Measurements from ENCODE around the gene PRR33.
A peak's percentile ranks its signal among the peaks of the same experiment; 100 is the strongest.

PRR33 gene

DNA sequence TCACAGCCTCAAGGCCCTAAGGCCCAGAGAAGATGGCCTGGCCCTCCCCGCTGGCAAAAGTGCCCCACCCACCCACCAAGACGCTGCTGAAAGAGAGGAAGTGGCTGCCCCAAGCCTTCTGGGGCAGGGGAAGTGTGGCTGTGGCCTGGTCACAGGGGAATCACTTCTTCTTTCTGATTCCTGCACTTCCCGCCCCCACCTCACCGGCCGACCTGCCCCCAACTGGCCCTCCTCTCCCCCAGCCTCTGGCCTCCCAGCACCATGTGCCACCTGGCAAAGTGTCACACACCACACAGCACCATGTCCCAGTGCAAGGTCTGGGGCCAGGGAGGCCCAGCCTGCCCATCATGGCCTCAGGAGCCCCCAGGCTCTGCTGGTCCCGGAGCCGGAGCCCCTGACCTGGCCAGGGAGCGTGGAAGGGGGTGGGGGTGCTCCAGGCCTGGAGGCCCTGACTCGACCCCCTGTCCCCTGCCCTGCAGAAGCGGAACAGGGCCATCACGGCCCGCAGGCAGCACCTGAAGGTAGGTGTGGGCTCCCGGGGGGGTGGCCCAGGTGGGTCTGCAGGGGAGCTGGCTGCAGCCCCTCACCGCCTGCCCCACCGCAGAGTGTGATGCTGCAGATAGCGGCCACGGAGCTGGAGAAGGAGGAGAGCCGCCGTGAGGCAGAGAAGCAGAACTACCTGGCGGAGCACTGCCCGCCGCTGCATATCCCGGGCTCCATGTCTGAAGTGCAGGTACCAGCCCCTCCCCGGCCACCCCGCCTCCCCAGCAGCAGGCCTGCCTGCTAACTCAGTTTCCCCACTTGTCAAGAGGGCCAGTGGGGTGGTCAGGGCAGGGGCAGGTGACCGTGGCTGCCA lies 51.5 kb downstream of the PRR33 start:
- 87% methylated on average over 20 of the region's 26 CpGs for WGBS
- no peak for DNase-seq
- Histone ChIP-seq H2BK15ac (ENCODE audit: low read depth, poor library complexity, severe bottlenecking) (peak overlapping the region; percentile 73), H3K18ac (ENCODE audit: low read depth in 1 of 2, low read length in 2 of 2) (no peak overlapping the region), H2BK12ac (ENCODE audit: low read length in 2 of 2) (peak overlapping the region in 1 of 2 experiments; percentile 81), H3K79me1 (replicated peaks; ENCODE audit: low read length, poor library complexity, severe bottlenecking) (no peaks in the 10 kb centered on the region), H3K4me3 (ENCODE audit: insufficient read depth in 1 of 2, low read depth in 1 of 2, low read length in 2 of 2) (no peak overlapping the region), H2BK120ac (ENCODE audit: low read depth, low read length) (no peak overlapping the region), H3K23ac (ENCODE audit: low read length in 2 of 2) (no peak overlapping the region), H3K27me3 (ENCODE audit: control insufficient read depth in 1 of 2, insufficient read depth in 1 of 2, low read length in 2 of 2) (peaks cover 3 to 9% of the 10 kb centered on the region in 2 experiments), H3K27ac (ENCODE audit: low read length, poor library complexity, severe bottlenecking) (no peak overlapping the region), H3K14ac (ENCODE audit: low read length in 2 of 2) (no peak overlapping the region), H3K4me1 (ENCODE audit: control insufficient read depth, insufficient read depth, low read depth, low read length) (peaks cover 24% of the 10 kb centered on the region), H3K36me3 (ENCODE audit: control insufficient read depth in 1 of 2, insufficient read depth in 2 of 2, low read depth in 1 of 2, low read length in 2 of 2) (no peaks in the 10 kb centered on the region), H3K4me2 (ENCODE audit: low read length, poor library complexity, severe bottlenecking) (no peak overlapping the region), H4K91ac (ENCODE audit: low read length) (peak overlapping the region; percentile 81), H3K4ac (ENCODE audit: low read depth in 1 of 2, low read length in 2 of 2) (no peak overlapping the region), H4K8ac (ENCODE audit: low read length) (no peak overlapping the region), H3K9me3 (ENCODE audit: control insufficient read depth, low read length) (no peaks in the 10 kb centered on the region), H2AFZ (ENCODE audit: low read depth, low read length) (no peak overlapping the region), H2BK5ac (ENCODE audit: low read depth, low read length, poor library complexity, severe bottlenecking) (no peak overlapping the region), H2AK5ac (ENCODE audit: low read length, severe bottlenecking) (peak overlapping the region; percentile 17), H3K9ac (ENCODE audit: low read length) (no peak overlapping the region)

DNA sequence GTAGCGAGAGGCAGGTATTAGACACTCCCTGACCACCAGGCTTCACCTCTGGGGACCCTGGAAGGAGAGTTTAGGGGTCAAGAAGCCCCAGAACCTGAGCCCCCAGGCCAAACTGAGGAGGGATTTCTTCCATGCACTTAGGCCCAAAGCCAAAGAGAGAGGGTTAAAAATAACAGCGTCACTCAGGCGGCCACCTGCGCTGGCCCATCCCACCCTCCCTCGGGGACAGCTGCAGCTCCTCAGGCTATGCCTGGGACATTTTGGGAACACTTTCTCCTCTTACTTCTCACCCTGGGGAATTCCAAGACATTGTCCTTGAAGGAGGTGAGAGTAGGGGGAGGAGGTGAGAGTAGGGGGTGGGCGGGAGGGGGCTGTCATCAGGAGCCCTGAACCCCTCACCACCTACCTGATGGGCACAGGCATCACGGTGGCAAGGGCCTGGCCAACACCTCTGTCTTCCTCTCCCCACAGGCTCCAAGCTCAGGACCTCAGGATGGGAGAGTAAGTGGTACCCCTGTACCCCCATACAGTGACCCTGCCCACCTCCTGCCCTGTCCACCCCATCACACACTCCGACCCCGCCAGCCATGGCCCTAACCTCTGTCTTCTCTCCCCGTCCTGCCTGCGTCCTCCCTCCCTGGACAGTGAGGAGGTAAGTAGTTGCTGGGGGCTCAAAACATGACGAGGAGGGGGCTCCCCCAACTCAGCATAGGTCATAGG lies 52.3 kb downstream of the PRR33 start:
- Histone ChIP-seq H3K4me2 (ENCODE audit: low read length, poor library complexity, severe bottlenecking) (no peak overlapping the region), H3K9ac (ENCODE audit: low read length) (no peak overlapping the region), H2BK5ac (ENCODE audit: low read depth, low read length, poor library complexity, severe bottlenecking) (no peak overlapping the region), H3K36me3 (ENCODE audit: control insufficient read depth in 1 of 2, insufficient read depth in 2 of 2, low read depth in 1 of 2, low read length in 2 of 2) (no peaks in the 10 kb centered on the region), H2AFZ (ENCODE audit: low read depth, low read length) (no peak overlapping the region), H3K4me3 (ENCODE audit: insufficient read depth in 1 of 2, low read depth in 1 of 2, low read length in 2 of 2) (no peak overlapping the region), H4K8ac (ENCODE audit: low read length) (no peak overlapping the region), H3K79me1 (replicated peaks; ENCODE audit: low read length, poor library complexity, severe bottlenecking) (no peaks in the 10 kb centered on the region), H3K4ac (ENCODE audit: low read depth in 1 of 2, low read length in 2 of 2) (no peak overlapping the region), H3K23ac (ENCODE audit: low read length in 2 of 2) (no peak overlapping the region), H2BK120ac (ENCODE audit: low read depth, low read length) (no peak overlapping the region), H2BK15ac (ENCODE audit: low read depth, poor library complexity, severe bottlenecking) (peak overlapping the region; percentile 73), H3K27ac (ENCODE audit: low read length, poor library complexity, severe bottlenecking) (no peak overlapping the region), H3K9me3 (ENCODE audit: control insufficient read depth, low read length) (no peaks in the 10 kb centered on the region), H3K4me1 (ENCODE audit: control insufficient read depth, insufficient read depth, low read depth, low read length) (peaks cover 24% of the 10 kb centered on the region), H3K27me3 (ENCODE audit: control insufficient read depth in 1 of 2, insufficient read depth in 1 of 2, low read length in 2 of 2) (peaks cover 0 to 5% of the 10 kb centered on the region in 2 experiments), H3K18ac (ENCODE audit: low read depth in 1 of 2, low read length in 2 of 2) (no peak overlapping the region), H2AK5ac (ENCODE audit: low read length, severe bottlenecking) (peak overlapping the region; percentile 17), H2BK12ac (ENCODE audit: low read length in 2 of 2) (peak overlapping the region in 1 of 2 experiments; percentile 29), H3K14ac (ENCODE audit: low read length in 2 of 2) (no peak overlapping the region), H4K91ac (ENCODE audit: low read length) (peak overlapping the region; percentile 70)
- WGBS, result 91% methylated on average over 9 of the region's 12 CpGs
- no peak for DNase-seq

DNA sequence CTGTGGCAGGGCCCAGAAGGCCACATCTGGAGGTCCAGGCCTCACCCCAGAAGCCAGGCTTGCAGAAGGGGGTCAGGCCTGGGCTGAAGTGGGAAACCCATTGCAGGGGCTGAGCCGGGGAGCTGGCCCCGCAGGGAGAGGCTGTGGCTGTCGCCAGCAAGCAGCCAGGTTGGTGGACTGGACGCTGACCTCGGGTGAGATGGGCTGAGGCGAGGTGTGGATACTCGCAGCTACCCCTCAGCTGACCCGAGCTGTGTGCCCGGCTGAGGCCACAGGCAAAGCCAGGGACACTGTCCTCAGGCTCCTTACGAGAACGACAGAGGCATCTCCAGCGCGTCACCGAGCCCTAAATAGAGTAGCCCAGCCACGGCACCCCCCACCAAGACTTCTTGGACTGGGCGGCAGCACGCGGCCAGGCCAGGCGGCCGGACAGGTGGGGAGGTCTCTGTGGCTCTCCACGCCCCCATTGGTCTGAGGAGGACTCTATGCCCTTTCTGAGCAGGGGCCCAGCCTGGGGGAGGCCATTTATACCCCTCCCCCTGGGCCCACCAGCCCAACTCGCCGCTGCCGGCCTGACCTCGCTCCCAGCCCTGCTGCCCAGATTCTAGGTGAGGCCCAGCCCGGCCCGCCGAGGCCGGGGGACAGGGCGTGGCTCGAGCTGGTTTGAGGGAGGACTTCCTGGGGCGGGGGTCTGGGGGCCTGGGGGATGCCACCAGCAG lies 53.1 kb downstream of the PRR33 start, which contains the start of gene TNNI2:
TNNI2 (plus strand) TSS at position 556 of the 719 bp plus-strand sequence. CDS start 716 bp downstream, outside the sequence.
- Histone ChIP-seq H2BK12ac (ENCODE audit: low read length in 2 of 2) (peak within 1 kb of the TSS in 1 of 2 experiments; percentile 29), H3K27ac (ENCODE audit: low read length, poor library complexity, severe bottlenecking) (no peak within 1 kb of the TSS), H3K9ac (ENCODE audit: low read length) (no peak within 1 kb of the TSS), H3K14ac (ENCODE audit: low read length in 2 of 2) (no peak within 1 kb of the TSS), H3K4me2 (ENCODE audit: low read length, poor library complexity, severe bottlenecking) (no peak within 1 kb of the TSS), H2BK15ac (ENCODE audit: low read depth, poor library complexity, severe bottlenecking) (peak within 1 kb of the TSS; percentile 88), H2BK120ac (ENCODE audit: low read depth, low read length) (no peak within 1 kb of the TSS), H3K23ac (ENCODE audit: low read length in 2 of 2) (no peak within 1 kb of the TSS), H3K36me3 (ENCODE audit: control insufficient read depth in 1 of 2, insufficient read depth in 2 of 2, low read depth in 1 of 2, low read length in 2 of 2) (no peaks in the 10 kb centered on the region), H3K4ac (ENCODE audit: low read depth in 1 of 2, low read length in 2 of 2) (peak within 1 kb of the TSS in 1 of 2 experiments; percentile 42), H2AFZ (ENCODE audit: low read depth, low read length) (no peak within 1 kb of the TSS), H4K91ac (ENCODE audit: low read length) (peak within 1 kb of the TSS; percentile 81), H2AK5ac (ENCODE audit: low read length, severe bottlenecking) (peak within 1 kb of the TSS; percentile 17), H3K4me3 (ENCODE audit: insufficient read depth in 1 of 2, low read depth in 1 of 2, low read length in 2 of 2) (no peak within 1 kb of the TSS), H3K79me1 (replicated peaks; ENCODE audit: low read length, poor library complexity, severe bottlenecking) (no peaks in the 10 kb centered on the region), H2BK5ac (ENCODE audit: low read depth, low read length, poor library complexity, severe bottlenecking) (no peak within 1 kb of the TSS), H3K4me1 (ENCODE audit: control insufficient read depth, insufficient read depth, low read depth, low read length) (peaks cover 29% of the 10 kb centered on the region), H3K9me3 (ENCODE audit: control insufficient read depth, low read length) (no peaks in the 10 kb centered on the region), H3K27me3 (ENCODE audit: control insufficient read depth in 1 of 2, insufficient read depth in 1 of 2, low read length in 2 of 2) (peaks cover 0 to 8% of the 10 kb centered on the region in 2 experiments), H4K8ac (ENCODE audit: low read length) (peak within 1 kb of the TSS; percentile 91), H3K18ac (ENCODE audit: low read depth in 1 of 2, low read length in 2 of 2) (peak within 1 kb of the TSS; percentile 1 to 6)
- no peak for DNase-seq
- WGBS, result 90% methylated on average over 27 of the region's 32 CpGs

All from mesenchymal stem cell (in vitro differentiated cells and primary cell).